Suppressor macrophage treated with lipopolysaccharide for 1 hour (primary cell): ENCODE results near the gene PCDHGA3.
A peak's percentile ranks its signal among the peaks of the same experiment; 100 is the strongest.
"Not testable (repeated sequence)": the region's sequence is repeated elsewhere in the genome, so short reads cannot be mapped to it uniquely, and the experiment has no call there.

Source experiments
- DNase-seq, 3 donors: peaks; one replicate each; pipeline ENCODE4 v3.0.0-alpha.2; 2020 to 2022

Gene PCDHGA3

GRCh38 chr5:141343242-141343952 lies at the start of gene PCDHGA3:
PCDHGA3 (plus strand) TSS chr5:141343829; CDS start chr5:141344034, 205 bp downstream.
- peak; percentile 32 to 38 (median 35) for DNase-seq

GRCh38 chr5:141298376-141298775 lies 45.3 kb upstream of the PCDHGA3 start:
- DNase-seq, result no peak

GRCh38 chr5:141303756-141304155 lies 39.9 kb upstream of the PCDHGA3 start, which contains the start of gene SLC25A2:
SLC25A2 (minus strand) TSS chr5:141304049; CDS start chr5:141303865, 184 bp downstream.
- no peak for DNase-seq

GRCh38 chr5:141306630-141307029 lies 37.0 kb upstream of the PCDHGA3 start:
- no peak for DNase-seq

GRCh38 chr5:141313711-141314110 lies 29.9 kb upstream of the PCDHGA3 start:
- DNase-seq, result no peak

- DNase-seq, result not testable (repeated sequence)
These were observed 26.7 kb upstream of the PCDHGA3 start for GRCh38 chr5:141316963-141317362.

- DNase-seq, result no peak
These were observed 24.4 kb upstream of the PCDHGA3 start for GRCh38 chr5:141319202-141319601.

GRCh38 chr5:141319699-141320098 lies 23.9 kb upstream of the PCDHGA3 start:
- DNase-seq, result no peak

- peak; percentile 96 to 98 (median 97) for DNase-seq
These were observed 23.1 kb upstream of the PCDHGA3 start, which contains the start of gene TAF7 for GRCh38 chr5:141320225-141321169. TAF7 (minus strand) TSS chr5:141320784; CDS start chr5:141320044, 740 bp downstream.

- no peak for DNase-seq
These were observed 21.4 kb upstream of the PCDHGA3 start for GRCh38 chr5:141322261-141322660.

GRCh38 chr5:141326088-141326854 lies 17.4 kb upstream of the PCDHGA3 start:
- DNase-seq, result peak; percentile 39 to 53 (median 51)

GRCh38 chr5:141328231-141328630 lies 15.4 kb upstream of the PCDHGA3 start:
- DNase-seq, result no peak

- DNase-seq, result peak in 1 of 3 donors; percentile 16
These were observed 13.1 kb upstream of the PCDHGA3 start, which contains the start of gene PCDHGA1 for GRCh38 chr5:141330299-141331080. PCDHGA1 (plus strand) TSS chr5:141330514.

- DNase-seq, result not testable (repeated sequence)
These were observed 11.1 kb upstream of the PCDHGA3 start for GRCh38 chr5:141332571-141332970.

GRCh38 chr5:141338538-141339306 lies 4.9 kb upstream of the PCDHGA3 start, which contains the start of gene PCDHGA2:
PCDHGA2 (plus strand) TSS chr5:141338760.
- DNase-seq, result no peak

GRCh38 chr5:141340781-141341354 lies 2.8 kb upstream of the PCDHGA3 start:
- DNase-seq, result not testable (repeated sequence)

- DNase-seq, result no peak
These were observed 856 bp upstream of the PCDHGA3 start for GRCh38 chr5:141342773-141343172.

- DNase-seq, result no peak
These were observed 379 bp downstream of the PCDHGA3 start for GRCh38 chr5:141343953-141344463.

- no peak for DNase-seq
These were observed 1.7 kb downstream of the PCDHGA3 start for GRCh38 chr5:141345327-141345726.

GRCh38 chr5:141346017-141346416 lies 2.4 kb downstream of the PCDHGA3 start:
- DNase-seq, result not testable (repeated sequence)
